H1 (cell line): Measurements from ENCODE around the gene UVSSA. TPM values are rescaled to one million over a fixed set of nuclear protein-coding genes. Genes with fewer than 3 reads are reported as not detected.

Source experiments
- CTCF ChIA-PET: fragments of 300-600 bp; sonication (Branson Sonifier 250); formaldehyde crosslinking; loops from one replicate; lab custom pipeline; 2021; ENCODE audit not compliant: partially characterized antibody; lab: Charles Lee
- POLR2A ChIA-PET: fragments of 300-600 bp; sonication (Branson Sonifier 250); formaldehyde crosslinking; loops from one replicate; lab custom pipeline; 2021; ENCODE audit warnings: inconsistent platforms; ENCODE audit not compliant: partially characterized antibody; lab: Charles Lee
- DNase-seq, 2 experiments: peaks; one replicate each; pipeline versions ENCODE4 v3.0.0 to v3.0.0-alpha.2; 2010 to 2022; ENCODE audit warnings: low spot score in 2 of 2, low read depth in 1 of 2, mixed read lengths in 1 of 2
- FAIRE-seq: peaks from 2 replicates; lab custom pipeline; 2011; peaks lifted over from hg19 to GRCh38; lab: Jason Lieb, UNC
- H2AFZ ChIP-seq: 2 replicates; pipeline ENCODE4 v1.8.1; 2012; ENCODE audit warnings: low read length, inconsistent platforms
- H2AK5ac ChIP-seq: 2 replicates; pipeline ENCODE4 v1.6.1; 2013; ENCODE audit warnings: low read depth, low read length
- H2BK120ac ChIP-seq: replicated peaks from 2 replicates; pipeline ENCODE3; 2013; ENCODE audit warnings: low read depth, low read length, inconsistent platforms
- H2BK12ac ChIP-seq: 2 replicates; pipeline ENCODE4 v1.6.1; 2013; ENCODE audit warnings: low read depth, low read length
- H2BK15ac ChIP-seq: 2 replicates; pipeline ENCODE4 v1.6.1; 2013; ENCODE audit warnings: low read length
- H2BK20ac ChIP-seq: 2 replicates; pipeline ENCODE4 v1.6.1; 2013; ENCODE audit warnings: low read length
- H2BK5ac ChIP-seq: 2 replicates; pipeline ENCODE4 v1.6.1; 2013; ENCODE audit warnings: low read depth, low read length
- H3K14ac ChIP-seq: 2 replicates; pipeline ENCODE4 v1.6.1; 2013; ENCODE audit warnings: inconsistent platforms; ENCODE audit not compliant: insufficient read length
- H3K18ac ChIP-seq: 2 replicates; pipeline ENCODE4 v1.6.1; 2013; ENCODE audit warnings: low read length; ENCODE audit errors: extremely low read depth
- H3K23ac ChIP-seq: 2 replicates; pipeline ENCODE4 v1.6.1; 2013; ENCODE audit warnings: inconsistent platforms; ENCODE audit not compliant: insufficient read length
- H3K23me2 ChIP-seq: 2 replicates; pipeline ENCODE4 v1.6.1; 2013; ENCODE audit warnings: low read depth, low read length
- H3K27ac ChIP-seq: 2 replicates; pipeline ENCODE4 v1.6.1; 2011; ENCODE audit warnings: low read depth, low read length, inconsistent platforms
- H3K27me3 ChIP-seq, 4 experiments: replicated peaks in 1 of 4; 1 replicate in 1 of 4; 2 replicates in 3 of 4; pipeline versions ENCODE4 v1.6.1 to v1.8.1; 2011 to 2013; ENCODE audit warnings: low read length in 3 of 4, mild to moderate bottlenecking in 3 of 4, inconsistent platforms in 2 of 4, mixed read lengths in 2 of 4, moderate library complexity in 1 of 4; ENCODE audit not compliant: control insufficient read depth in 3 of 4, insufficient read depth in 3 of 4; ENCODE audit errors: extremely low read depth in 1 of 4
- H3K36me3 ChIP-seq, 4 experiments: 2 replicates each; pipeline versions ENCODE4 v1.6.1 to v1.8.1; 2011 to 2013; ENCODE audit warnings: mild to moderate bottlenecking in 4 of 4, low read length in 3 of 4, moderate library complexity in 2 of 4, control low read depth in 1 of 4, inconsistent platforms in 1 of 4; ENCODE audit not compliant: insufficient read depth in 4 of 4, control insufficient read depth in 2 of 4
- H3K4ac ChIP-seq: replicated peaks from 2 replicates; pipeline ENCODE3; 2013; ENCODE audit warnings: low read length, low read depth, mixed read lengths, inconsistent platforms; ENCODE audit not compliant: insufficient read length
- H3K4me1 ChIP-seq, 4 experiments: replicated peaks in 1 of 4; 1 replicate in 1 of 4; 2 replicates in 3 of 4; pipeline versions ENCODE4 v1.6.1 to v1.8.1; 2011 to 2013; ENCODE audit warnings: low read length in 3 of 4, inconsistent platforms in 2 of 4, mixed read lengths in 1 of 4; ENCODE audit not compliant: insufficient read depth in 4 of 4, control insufficient read depth in 3 of 4
- H3K4me2 ChIP-seq, 2 experiments: 2 replicates each; pipeline versions ENCODE4 v1.6.1 to v1.8.1; 2011 to 2013; ENCODE audit warnings: low read depth in 2 of 2, low read length in 2 of 2, control low read depth in 1 of 2, inconsistent platforms in 1 of 2, mild to moderate bottlenecking in 1 of 2; ENCODE audit not compliant: insufficient read depth in 1 of 2
- H3K4me3 ChIP-seq, 4 experiments: fragments of 200-600, 300-600 bp in 1 of 4; sonication (generic), shearing (Covaris generic), sonication (Bioruptor Twin) in 1 of 4; 2 replicates each; pipeline versions ENCODE4 v1.5.1 to v1.8.1; 2011 to 2016; ENCODE audit warnings: low read length in 4 of 4, low read depth in 3 of 4, control low read depth in 2 of 4, inconsistent platforms in 2 of 4, mild to moderate bottlenecking in 2 of 4, mixed read lengths in 1 of 4, moderate library complexity in 1 of 4; ENCODE audit not compliant: insufficient read depth in 2 of 4; ENCODE audit errors: extremely low read depth in 1 of 4
- H3K56ac ChIP-seq: replicated peaks from 2 replicates; pipeline ENCODE3; 2013; ENCODE audit warnings: low read depth, mild to moderate bottlenecking, mixed read lengths, low read length, inconsistent platforms; ENCODE audit not compliant: insufficient read length
- H3K79me1 ChIP-seq: 2 replicates; pipeline ENCODE4 v1.6.1; 2013; ENCODE audit warnings: low read depth, low read length, control low read depth
- H3K79me2 ChIP-seq, 2 experiments: 2 replicates each; pipeline versions ENCODE4 v1.6.1 to v1.8.1; 2012 to 2013; ENCODE audit warnings: low read length in 2 of 2, mild to moderate bottlenecking in 2 of 2, inconsistent platforms in 1 of 2; ENCODE audit not compliant: insufficient read depth in 2 of 2, control insufficient read depth in 1 of 2
- H3K9ac ChIP-seq, 4 experiments: replicated peaks in 1 of 4; 1 replicate in 1 of 4; 2 replicates in 3 of 4; pipeline versions ENCODE4 v1.6.1 to v1.8.1; 2011 to 2013; ENCODE audit warnings: low read depth in 3 of 4, low read length in 3 of 4, control low read depth in 2 of 4, mild to moderate bottlenecking in 2 of 4, moderate library complexity in 2 of 4, inconsistent platforms in 1 of 4; ENCODE audit errors: extremely low read depth in 1 of 4
- H3K9me3 ChIP-seq, 2 experiments: 2 replicates each; pipeline versions ENCODE4 v1.6.1 to v1.8.1; 2012 to 2013; ENCODE audit warnings: mild to moderate bottlenecking in 2 of 2, moderate library complexity in 2 of 2, control low read depth in 1 of 2, inconsistent platforms in 1 of 2, low read depth in 1 of 2, low read length in 1 of 2, mixed read lengths in 1 of 2; ENCODE audit not compliant: insufficient read depth in 2 of 2
- H4K20me1 ChIP-seq, 2 experiments: replicated peaks in 1 of 2; 2 replicates each; pipeline versions ENCODE3 to v1.8.1; 2011 to 2013; ENCODE audit warnings: inconsistent platforms in 2 of 2, low read length in 2 of 2, mild to moderate bottlenecking in 1 of 2; ENCODE audit not compliant: insufficient read depth in 2 of 2, control insufficient read depth in 1 of 2
- H4K5ac ChIP-seq: 2 replicates; pipeline ENCODE4 v1.6.1; 2013; ENCODE audit warnings: low read length, low read depth, mixed read lengths, inconsistent platforms; ENCODE audit not compliant: insufficient read length
- H4K8ac ChIP-seq: 2 replicates; pipeline ENCODE4 v1.8.0; 2013; ENCODE audit warnings: mild to moderate bottlenecking, moderate library complexity, low read length, inconsistent platforms; ENCODE audit not compliant: insufficient read depth; ENCODE audit errors: extremely low read depth
- H4K91ac ChIP-seq: replicated peaks from 2 replicates; pipeline ENCODE3; 2013; ENCODE audit warnings: low read length, mixed read lengths, inconsistent platforms; ENCODE audit not compliant: insufficient read length
- GABPA ChIP-seq: IDR thresholded peaks from 2 replicates; pipeline ENCODE4 v1.6.1; 2011; ENCODE audit warnings: mild to moderate bottlenecking, low read length, moderate library complexity, borderline replicate concordance; ENCODE audit not compliant: insufficient read depth
- KDM4A ChIP-seq: IDR thresholded peaks from one replicate; pipeline ENCODE4 v1.7.1; 2012; ENCODE audit warnings: low read depth, mild to moderate bottlenecking, moderate library complexity, low read length, inconsistent platforms; ENCODE audit not compliant: severe bottlenecking
- NANOG ChIP-seq: IDR thresholded peaks from 2 replicates; pipeline ENCODE4 v1.6.1; 2011; ENCODE audit warnings: low read length, low read depth, mild to moderate bottlenecking, inconsistent platforms; ENCODE audit not compliant: insufficient read depth, poor library complexity, severe bottlenecking
- POLR2AphosphoS5 ChIP-seq: IDR thresholded peaks from 2 replicates; pipeline ENCODE4 v1.6.1; 2011; ENCODE audit warnings: low read depth, low read length
- RAD21 ChIP-seq, 2 experiments: IDR thresholded peaks in 1 of 2; conservative IDR thresholded peaks in 1 of 2; 2 replicates each; pipeline ENCODE4 v1.6.1; 2011; ENCODE audit warnings: low read depth in 2 of 2, low read length in 2 of 2, improper control_type of control experiment in 1 of 2, inconsistent platforms in 1 of 2, mild to moderate bottlenecking in 1 of 2, moderate library complexity in 1 of 2
- WGBS, 2 experiments: shearing (Covaris generic) in 1 of 2; methylation state at CpG; one replicate each; pipeline versions ENCODE4 v1.1.6 to v1.1.7; 2013 to 2015; ENCODE audit warnings: low lambda C conversion rate in 2 of 2, mixed read lengths in 2 of 2, inconsistent platforms in 1 of 2, low coverage in 1 of 2, missing lambda C conversion rate in 1 of 2; ENCODE audit not compliant: insufficient replicate concordance in 2 of 2, insufficient coverage in 1 of 2, insufficient read length in 1 of 2; ENCODE audit errors: extremely low coverage in 1 of 2, missing lambda C conversion rate in 1 of 2; 5-methylcytosine and 5-hydroxymethylcytosine counted together
- polyA plus RNA-seq, 7 experiments: library from polyadenylated mRNA; depleted of rRNA in 3 of 7; stranded (reverse) in 5 of 7; unstranded in 2 of 7; fragments of >200 nt in 5 of 7; fragments of 200-250 nt in 2 of 7; gene quantifications; 1 replicate in 5 of 7; 2 replicates in 1 of 7; 4 replicates in 1 of 7; pipeline versions ENCODE4 v1.2.1 to v1.2.3, GENCODE V29; 2011 to 2013; ENCODE audit warnings: missing spikeins in 2 of 7, mixed read lengths in 2 of 7
- total RNA-seq: library from RNA; stranded (reverse); fragmentation: NEBNext Ultra II Directional; extraction: Animal tissue kit (Norgen Biotek cat#: 25700); gene quantifications from 2 replicates; pipeline ENCODE4 v1.2.1, GENCODE V29; 2021
- TF ChIP-seq, protein P1 (sequence below), 3 experiments: IDR thresholded peaks; 1 replicate in 2 of 3; 2 replicates in 1 of 3; pipeline versions ENCODE4 v1.5.1 to v1.6.1; 2011; ENCODE audit warnings: low read length in 3 of 3, mild to moderate bottlenecking in 3 of 3, inconsistent platforms in 2 of 3, low read depth in 1 of 3, moderate library complexity in 1 of 3; ENCODE audit not compliant: insufficient read depth in 1 of 3; ENCODE audit errors: control extremely low read depth in 1 of 3

The UVSSA gene
- total and polyA plus RNA-seq, 2 of the 8 experiments (the other 6 are each of a cell fraction or from before 2014, with no cell fraction given): 14.5 to 19.4 TPM

DNA sequence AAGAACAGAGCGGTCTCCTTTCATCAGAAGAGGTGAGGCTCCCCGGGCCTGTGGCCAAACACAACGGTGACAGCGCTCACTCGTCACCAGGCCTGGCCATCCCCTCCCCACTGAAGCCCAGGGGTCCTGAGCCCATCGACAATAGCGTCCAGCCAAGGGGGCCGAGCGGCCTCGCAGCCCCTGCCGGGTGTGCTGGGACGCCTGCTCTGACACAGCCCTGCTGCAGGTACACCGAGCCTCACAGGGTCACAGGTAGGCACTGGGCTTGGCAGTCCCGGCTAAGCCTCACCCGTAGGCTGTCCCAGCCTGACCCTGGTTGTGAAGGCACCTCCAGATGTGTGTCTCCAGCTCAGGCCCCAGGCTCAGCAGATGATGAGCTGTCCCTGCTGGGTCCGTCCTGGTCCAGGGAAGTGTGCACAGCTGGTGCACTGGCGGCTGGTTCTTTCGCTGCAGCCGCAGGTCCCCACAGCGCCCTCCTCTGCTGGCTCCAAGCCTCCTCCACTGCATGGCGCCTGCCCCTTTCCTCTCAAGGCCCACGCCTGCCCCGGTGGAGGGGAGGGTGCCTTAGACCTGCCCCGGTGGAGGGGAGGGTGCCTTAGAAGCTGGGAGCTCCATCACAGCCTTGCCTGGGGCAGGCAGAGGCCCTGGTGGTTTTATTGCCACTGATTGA lies 21.5 kb downstream of the UVSSA start:
- Histone ChIP-seq H2BK120ac (no peak overlapping the region), H3K27me3 (no peaks in the 10 kb centered on the region), H2BK15ac (no peak overlapping the region), H4K20me1 (peaks cover 0 to 11% of the 10 kb centered on the region in 2 experiments), H2AK5ac (no peak overlapping the region), H3K9ac (no peak overlapping the region; a peak in 1 of 7 replicates), H3K23ac (no peak overlapping the region), H4K91ac (no peak overlapping the region), H2BK12ac (no peak overlapping the region), H3K9me3 (no peaks in the 10 kb centered on the region), H3K14ac (no peak overlapping the region), H3K4me2 (no peak overlapping the region), H2BK5ac (no peak overlapping the region), H3K56ac (no peak overlapping the region), H4K5ac (no peak overlapping the region), H2AFZ (no peak overlapping the region), H3K4me3 (no peak overlapping the region), H3K79me1 (no peaks in the 10 kb centered on the region), H3K4ac (no peak overlapping the region), H3K36me3 (no peaks in the 10 kb centered on the region), H3K27ac (no peak overlapping the region), H3K23me2 (no peaks in the 10 kb centered on the region), H3K18ac (no peak overlapping the region), H4K8ac (peak overlapping the region; percentile 63; the same call in 1 of the 2 replicates), H3K4me1 (0 out of 7 replicates have a peak, but pooled peaks cover 0 to 2% (median 0%) of the 10 kb centered on the region in 4 experiments), H2BK20ac (no peak overlapping the region), H3K79me2 (no peaks in the 10 kb centered on the region)
- no peak for FAIRE-seq
- TF ChIP-seq, protein P1, sequence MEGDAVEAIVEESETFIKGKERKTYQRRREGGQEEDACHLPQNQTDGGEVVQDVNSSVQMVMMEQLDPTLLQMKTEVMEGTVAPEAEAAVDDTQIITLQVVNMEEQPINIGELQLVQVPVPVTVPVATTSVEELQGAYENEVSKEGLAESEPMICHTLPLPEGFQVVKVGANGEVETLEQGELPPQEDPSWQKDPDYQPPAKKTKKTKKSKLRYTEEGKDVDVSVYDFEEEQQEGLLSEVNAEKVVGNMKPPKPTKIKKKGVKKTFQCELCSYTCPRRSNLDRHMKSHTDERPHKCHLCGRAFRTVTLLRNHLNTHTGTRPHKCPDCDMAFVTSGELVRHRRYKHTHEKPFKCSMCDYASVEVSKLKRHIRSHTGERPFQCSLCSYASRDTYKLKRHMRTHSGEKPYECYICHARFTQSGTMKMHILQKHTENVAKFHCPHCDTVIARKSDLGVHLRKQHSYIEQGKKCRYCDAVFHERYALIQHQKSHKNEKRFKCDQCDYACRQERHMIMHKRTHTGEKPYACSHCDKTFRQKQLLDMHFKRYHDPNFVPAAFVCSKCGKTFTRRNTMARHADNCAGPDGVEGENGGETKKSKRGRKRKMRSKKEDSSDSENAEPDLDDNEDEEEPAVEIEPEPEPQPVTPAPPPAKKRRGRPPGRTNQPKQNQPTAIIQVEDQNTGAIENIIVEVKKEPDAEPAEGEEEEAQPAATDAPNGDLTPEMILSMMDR (IDR thresholded peaks at IDR 0.05; ENCODE audit: control extremely low read depth in 1 of 3, insufficient read depth in 1 of 3, low read depth in 1 of 3, low read length in 3 of 3): peak in 2 of 3 experiments; percentile 41 to 58; a peak in 3 of 4 replicates
- TF ChIP-seq RAD21 (IDR thresholded peaks at IDR 0.05 in 1 of 2, conservative IDR thresholded peaks at IDR 0.05 in 1 of 2; ENCODE audit: low read depth in 2 of 2, low read length in 2 of 2): peak; percentile 15 to 25; a peak in 2 of 4 replicates
- TF ChIP-seq POLR2AphosphoS5: no peak
- peak; percentile 59; the same call in 1 of the 2 replicates for TF ChIP-seq GABPA
- no peak for TF ChIP-seq KDM4A
- TF ChIP-seq NANOG: no peak
- 94% methylated on average over 21 of the region's 24 CpGs; no CpG with 5 or more reads in 1 of the 2 experiments for WGBS, 2 experiments
- ChIA-PET CTCF (interaction anchor here (1.2 to 2.2 kb wide), 7 partner anchors 8 to 261 kb away, joined by 3 to 13 read pairs (median 5); no protein-coding TSS in a partner anchor), POLR2A (interaction anchor here (0.7 to 1.5 kb wide), 2 partner anchors 9 to 118 kb away, joined by 3 read pairs; no protein-coding TSS in a partner anchor)
- peak in 1 of 2 experiments; percentile 60 for DNase-seq
